Measurements from ENCODE around the gene AASDHPPT. TPM values are rescaled to one million over a fixed set of nuclear protein-coding genes. Genes with fewer than 3 reads are reported as not detected.

AASDHPPT gene
- total RNA-seq, 1 experiment from 2014 or later: 59.5 TPM

DNA sequence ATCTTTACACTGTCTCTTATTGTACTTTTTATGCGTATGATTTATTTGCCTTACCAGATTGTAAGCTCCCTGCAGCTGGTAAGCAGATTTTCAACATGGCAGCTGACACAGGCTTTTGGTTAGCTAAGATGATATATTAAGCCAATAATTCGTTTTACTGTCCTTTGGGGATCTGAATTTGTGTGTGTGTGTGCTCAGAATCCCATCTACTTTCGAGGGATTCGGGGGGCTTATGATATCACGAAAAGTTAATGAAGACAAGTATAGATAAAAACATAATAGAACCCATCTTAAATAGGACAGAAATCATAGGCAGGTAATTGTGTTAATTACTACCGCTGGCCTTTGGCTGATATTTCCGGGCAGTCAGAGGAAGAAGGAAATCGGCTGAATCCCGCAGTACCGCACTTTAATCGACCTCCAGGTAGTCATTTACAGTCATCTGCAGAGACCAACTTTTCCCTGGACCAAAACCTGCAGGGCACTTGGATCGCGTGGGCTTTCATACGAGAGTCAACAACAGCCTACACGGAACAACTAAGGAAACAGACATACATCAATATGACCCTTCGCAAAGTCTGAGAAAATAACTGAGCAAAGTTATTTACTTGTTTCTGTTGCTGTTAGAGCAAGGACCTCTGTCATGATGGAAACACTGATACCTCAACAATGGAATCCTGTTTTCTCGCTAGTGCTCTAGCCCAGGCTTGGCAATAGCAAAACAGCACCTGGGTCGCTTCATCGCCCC lies 1.1 kb upstream of the AASDHPPT start:
- TF ChIP-seq SIN3A (IDR thresholded peaks at IDR 0.05; ENCODE audit: low read depth): no peak
- TF ChIP-seq POLR2AphosphoS5 (IDR thresholded peaks at IDR 0.05; ENCODE audit: low read depth, low read length): no peak
- TF ChIP-seq POLR2A (IDR thresholded peaks at IDR 0.05; ENCODE audit: borderline replicate concordance, extremely low read depth, insufficient read depth, insufficient read length): peak; percentile 48
- TF ChIP-seq EZH2 (IDR thresholded peaks at IDR 0.05): no peak
- no peak for TF ChIP-seq ZNF274 (IDR thresholded peaks at IDR 0.05; ENCODE audit: low read depth, low read length)
- TF ChIP-seq, protein P1, sequence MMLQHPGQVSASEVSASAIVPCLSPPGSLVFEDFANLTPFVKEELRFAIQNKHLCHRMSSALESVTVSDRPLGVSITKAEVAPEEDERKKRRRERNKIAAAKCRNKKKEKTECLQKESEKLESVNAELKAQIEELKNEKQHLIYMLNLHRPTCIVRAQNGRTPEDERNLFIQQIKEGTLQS (IDR thresholded peaks at IDR 0.05): no peak
- no peak for TF ChIP-seq RAD21 (IDR thresholded peaks at IDR 0.05; ENCODE audit: low read depth)
- no peak for TF ChIP-seq ZFX (IDR thresholded peaks at IDR 0.05)
- Histone ChIP-seq H3K36me3 (ENCODE audit: control insufficient read depth in 1 of 2, insufficient read depth in 2 of 2, low read length in 2 of 2) (peaks cover 10 to 15% of the 10 kb centered on the region in 2 experiments), H4K20me1 (ENCODE audit: insufficient read depth) (no peaks in the 10 kb centered on the region), H3K9me3 (ENCODE audit: control insufficient read depth in 1 of 2, insufficient read depth in 1 of 2, low read depth in 1 of 2, low read length in 2 of 2) (no peaks in the 10 kb centered on the region), H3K9me2 (ENCODE audit: insufficient read depth) (no peaks in the 10 kb centered on the region), H2AFZ (ENCODE audit: low read depth, low read length, poor library complexity, severe bottlenecking) (peak overlapping the region; percentile 4), H3K4me2 (ENCODE audit: low read length) (peak overlapping the region; percentile 78), H3K4me1 (ENCODE audit: control insufficient read depth in 1 of 2, insufficient read depth in 2 of 2, low read length in 2 of 2) (peaks cover 6 to 11% of the 10 kb centered on the region in 2 experiments; a peak in 2 of 4 replicates), H3K79me2 (ENCODE audit: insufficient read depth, low read length) (peaks cover 38% of the 10 kb centered on the region), H3K4me3 (replicated peaks in 1 of 2; ENCODE audit: low read depth in 1 of 2, low read length in 2 of 2) (peak overlapping the region; percentile 80 to 95), H3K27ac (ENCODE audit: low read depth, low read length) (peak overlapping the region; percentile 35), H3K9ac (ENCODE audit: low read length) (peak overlapping the region; percentile 58), H3K27me3 (ENCODE audit: insufficient read depth, low read length) (no peaks in the 10 kb centered on the region)
- no TSS peak for BruUV-seq (replicated peaks)
- CTCF ChIA-PET: interaction anchor here (1.4 kb wide), 1 partner anchor 214 kb away, joined by 5 read pairs; no protein-coding TSS in a partner anchor
- ATAC-seq (no peak), DNase-seq (ENCODE audit: low read depth, low spot score) (no peak)
- POLR2A ChIA-PET: interaction anchor here (0.9 to 1.0 kb wide), 2 partner anchors 9 to 14 kb away, joined by 3 read pairs; no protein-coding TSS in a partner anchor
- intact Hi-C loops (cut with micrococcal nuclease): loop anchor here (2.0 kb wide), 1 partner anchor 54 kb away; the partner anchor contains the start of gene MSANTD4
- RAD21 ChIA-PET (ENCODE audit: low non-redundant PET in 1 of 2, low total read pairs in 2 of 2, uncharacterized antibody in 2 of 2, unreplicated experiment in 2 of 2): no interaction called here
